ENCODE measurements around the gene CBX4. TPM values are rescaled to one million over a fixed set of nuclear protein-coding genes. Genes with fewer than 3 reads are reported as not detected.

CBX4 gene
- polyA plus RNA-seq, 1 donor from 2014 or later = 31.9 TPM

DNA sequence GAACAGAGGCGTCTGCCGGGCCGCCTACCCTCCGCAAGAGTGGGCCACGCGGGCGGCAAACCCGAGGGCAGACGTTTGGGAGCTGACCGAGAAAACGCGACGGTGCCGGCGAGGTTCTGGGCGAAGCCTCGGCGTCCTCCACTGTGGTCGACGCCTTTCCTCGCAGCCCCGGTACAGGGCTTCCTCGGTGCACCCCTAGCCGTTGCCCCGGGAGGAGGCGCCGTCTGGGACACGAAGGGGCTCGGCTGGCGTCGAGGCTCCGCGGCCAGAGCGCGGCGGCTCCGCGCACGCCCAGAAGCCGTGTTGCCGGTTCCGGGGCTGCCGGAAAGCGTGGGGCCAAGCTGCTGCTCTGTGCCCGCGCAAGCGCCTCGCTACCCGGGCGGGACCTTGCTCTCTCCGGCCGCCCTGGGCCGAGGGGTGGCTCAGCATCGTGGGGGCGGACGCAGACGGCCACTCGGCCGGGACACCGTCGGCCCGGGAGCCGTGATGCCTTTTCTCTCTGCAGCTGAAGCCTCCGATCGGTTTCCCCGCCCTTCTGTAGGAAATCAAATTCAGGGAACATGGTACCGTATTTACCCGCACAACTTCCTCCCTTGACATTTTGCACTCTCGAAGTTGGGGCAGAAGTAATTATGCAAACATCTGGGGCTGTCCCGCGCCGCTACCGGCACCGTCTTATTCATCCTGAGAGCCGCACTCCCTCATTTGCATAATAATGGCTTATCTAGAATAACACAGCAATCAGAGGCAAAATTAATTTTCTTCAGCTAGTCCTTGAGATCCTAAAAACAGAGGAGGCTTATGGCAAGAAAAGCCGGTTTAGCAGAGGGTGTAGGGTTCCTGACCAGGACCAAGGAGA, 35.0 kb downstream of the CBX4 start:
- Histone ChIP-seq H3F3A (ENCODE audit: insufficient read depth, low read length, poor library complexity, severe bottlenecking) (no peaks in the 10 kb centered on the region), H3K9me2 (ENCODE audit: insufficient read depth, low read length) (no peaks in the 10 kb centered on the region), H3K9ac (ENCODE audit: low read length) (peak overlapping the region; percentile 49), H3K36me3 (ENCODE audit: insufficient read depth, low read length) (no peaks in the 10 kb centered on the region), H3K4me2 (ENCODE audit: low read length) (no peak overlapping the region), H3K4me3 (ENCODE audit: low read length) (peak overlapping the region; percentile 61), H4K20me1 (ENCODE audit: insufficient read depth) (no peaks in the 10 kb centered on the region), H2AFZ (ENCODE audit: low read depth, low read length) (no peak overlapping the region), H3K27me3 (ENCODE audit: insufficient read depth, low read depth, low read length) (peaks cover 96% of the 10 kb centered on the region), H3K9me3 (ENCODE audit: low read length) (no peaks in the 10 kb centered on the region), H3K79me2 (replicated peaks; ENCODE audit: insufficient read depth, low read length) (no peaks in the 10 kb centered on the region), H3K27ac (ENCODE audit: low read length) (no peak overlapping the region)
- no peak for TF ChIP-seq TAF1 (IDR thresholded peaks at IDR 0.05; ENCODE audit: low read depth)
- TF ChIP-seq SMC3 (conservative IDR thresholded peaks at IDR 0.05; ENCODE audit: poor library complexity) = no peak
- TF ChIP-seq, protein P1, sequence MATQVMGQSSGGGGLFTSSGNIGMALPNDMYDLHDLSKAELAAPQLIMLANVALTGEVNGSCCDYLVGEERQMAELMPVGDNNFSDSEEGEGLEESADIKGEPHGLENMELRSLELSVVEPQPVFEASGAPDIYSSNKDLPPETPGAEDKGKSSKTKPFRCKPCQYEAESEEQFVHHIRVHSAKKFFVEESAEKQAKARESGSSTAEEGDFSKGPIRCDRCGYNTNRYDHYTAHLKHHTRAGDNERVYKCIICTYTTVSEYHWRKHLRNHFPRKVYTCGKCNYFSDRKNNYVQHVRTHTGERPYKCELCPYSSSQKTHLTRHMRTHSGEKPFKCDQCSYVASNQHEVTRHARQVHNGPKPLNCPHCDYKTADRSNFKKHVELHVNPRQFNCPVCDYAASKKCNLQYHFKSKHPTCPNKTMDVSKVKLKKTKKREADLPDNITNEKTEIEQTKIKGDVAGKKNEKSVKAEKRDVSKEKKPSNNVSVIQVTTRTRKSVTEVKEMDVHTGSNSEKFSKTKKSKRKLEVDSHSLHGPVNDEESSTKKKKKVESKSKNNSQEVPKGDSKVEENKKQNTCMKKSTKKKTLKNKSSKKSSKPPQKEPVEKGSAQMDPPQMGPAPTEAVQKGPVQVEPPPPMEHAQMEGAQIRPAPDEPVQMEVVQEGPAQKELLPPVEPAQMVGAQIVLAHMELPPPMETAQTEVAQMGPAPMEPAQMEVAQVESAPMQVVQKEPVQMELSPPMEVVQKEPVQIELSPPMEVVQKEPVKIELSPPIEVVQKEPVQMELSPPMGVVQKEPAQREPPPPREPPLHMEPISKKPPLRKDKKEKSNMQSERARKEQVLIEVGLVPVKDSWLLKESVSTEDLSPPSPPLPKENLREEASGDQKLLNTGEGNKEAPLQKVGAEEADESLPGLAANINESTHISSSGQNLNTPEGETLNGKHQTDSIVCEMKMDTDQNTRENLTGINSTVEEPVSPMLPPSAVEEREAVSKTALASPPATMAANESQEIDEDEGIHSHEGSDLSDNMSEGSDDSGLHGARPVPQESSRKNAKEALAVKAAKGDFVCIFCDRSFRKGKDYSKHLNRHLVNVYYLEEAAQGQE (IDR thresholded peaks at IDR 0.05; ENCODE audit: borderline replicate concordance) = no peak
- no peak for TF ChIP-seq EP300 (conservative IDR thresholded peaks at IDR 0.05; ENCODE audit: poor library complexity, severe bottlenecking)
- TF ChIP-seq, protein P2, sequence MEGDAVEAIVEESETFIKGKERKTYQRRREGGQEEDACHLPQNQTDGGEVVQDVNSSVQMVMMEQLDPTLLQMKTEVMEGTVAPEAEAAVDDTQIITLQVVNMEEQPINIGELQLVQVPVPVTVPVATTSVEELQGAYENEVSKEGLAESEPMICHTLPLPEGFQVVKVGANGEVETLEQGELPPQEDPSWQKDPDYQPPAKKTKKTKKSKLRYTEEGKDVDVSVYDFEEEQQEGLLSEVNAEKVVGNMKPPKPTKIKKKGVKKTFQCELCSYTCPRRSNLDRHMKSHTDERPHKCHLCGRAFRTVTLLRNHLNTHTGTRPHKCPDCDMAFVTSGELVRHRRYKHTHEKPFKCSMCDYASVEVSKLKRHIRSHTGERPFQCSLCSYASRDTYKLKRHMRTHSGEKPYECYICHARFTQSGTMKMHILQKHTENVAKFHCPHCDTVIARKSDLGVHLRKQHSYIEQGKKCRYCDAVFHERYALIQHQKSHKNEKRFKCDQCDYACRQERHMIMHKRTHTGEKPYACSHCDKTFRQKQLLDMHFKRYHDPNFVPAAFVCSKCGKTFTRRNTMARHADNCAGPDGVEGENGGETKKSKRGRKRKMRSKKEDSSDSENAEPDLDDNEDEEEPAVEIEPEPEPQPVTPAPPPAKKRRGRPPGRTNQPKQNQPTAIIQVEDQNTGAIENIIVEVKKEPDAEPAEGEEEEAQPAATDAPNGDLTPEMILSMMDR (IDR thresholded peaks at IDR 0.05; ENCODE audit: poor library complexity, severe bottlenecking) = no peak
- no peak for TF ChIP-seq RAD21 (conservative IDR thresholded peaks at IDR 0.05)
- TF ChIP-seq MXI1 (conservative IDR thresholded peaks at IDR 0.05; ENCODE audit: poor library complexity, severe bottlenecking) = no peak
- TF ChIP-seq POLR2AphosphoS5 (IDR thresholded peaks at IDR 0.05) = no peak
- no peak for TF ChIP-seq EZH2 (IDR thresholded peaks at IDR 0.05; ENCODE audit: borderline replicate concordance, insufficient read depth, low read length, poor library complexity, severe bottlenecking)

DNA sequence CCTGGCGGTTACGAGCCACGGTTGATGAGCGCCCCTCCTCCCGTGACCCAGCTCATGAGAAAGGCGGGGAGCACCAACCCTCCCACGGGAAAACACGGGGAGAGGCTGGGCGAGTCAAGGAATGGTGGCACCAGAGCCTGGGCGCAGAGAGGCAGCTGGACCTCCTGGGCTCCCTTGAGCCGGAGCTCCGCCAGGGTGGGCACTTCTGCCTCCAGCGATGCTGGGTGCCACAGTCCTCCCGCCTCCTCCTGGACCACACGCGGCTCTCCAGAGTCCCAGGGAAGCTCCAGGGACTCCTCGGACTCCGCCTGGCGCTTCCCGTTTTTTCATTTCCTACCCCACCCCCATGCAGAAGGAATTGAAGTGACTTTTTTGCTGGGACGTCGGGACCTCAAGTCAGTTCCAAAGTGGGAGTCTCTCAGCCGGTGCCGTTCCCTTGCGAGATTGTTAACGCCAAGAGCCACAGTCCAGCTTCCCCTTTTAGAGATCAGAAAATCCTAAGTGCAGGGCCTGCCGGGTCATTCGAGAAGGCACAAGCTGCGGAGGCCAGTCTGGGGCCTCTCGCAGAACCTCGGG, 35.7 kb downstream of the CBX4 start:
- Histone ChIP-seq H2AFZ (ENCODE audit: low read depth, low read length) (no peak overlapping the region), H4K20me1 (ENCODE audit: insufficient read depth) (no peaks in the 10 kb centered on the region), H3K4me3 (ENCODE audit: low read length) (peak overlapping the region; percentile 61), H3K9ac (ENCODE audit: low read length) (peak overlapping the region; percentile 49), H3K9me3 (ENCODE audit: low read length) (no peaks in the 10 kb centered on the region), H3K27ac (ENCODE audit: low read length) (no peak overlapping the region), H3K4me2 (ENCODE audit: low read length) (no peak overlapping the region), H3K27me3 (ENCODE audit: insufficient read depth, low read depth, low read length) (peaks cover 100% of the 10 kb centered on the region), H3K9me2 (ENCODE audit: insufficient read depth, low read length) (no peaks in the 10 kb centered on the region), H3K79me2 (replicated peaks; ENCODE audit: insufficient read depth, low read length) (no peaks in the 10 kb centered on the region), H3F3A (ENCODE audit: insufficient read depth, low read length, poor library complexity, severe bottlenecking) (no peaks in the 10 kb centered on the region), H3K36me3 (ENCODE audit: insufficient read depth, low read length) (no peaks in the 10 kb centered on the region)
- TF ChIP-seq POLR2AphosphoS5 (IDR thresholded peaks at IDR 0.05) = peak; percentile 8
- TF ChIP-seq EP300 (conservative IDR thresholded peaks at IDR 0.05; ENCODE audit: poor library complexity, severe bottlenecking) = no peak
- TF ChIP-seq TAF1 (IDR thresholded peaks at IDR 0.05; ENCODE audit: low read depth) = no peak
